Measurements from ENCODE around the gene SLC38A2. TPM values are rescaled to one million over a fixed set of nuclear protein-coding genes. Genes with fewer than 3 reads are reported as not detected.

SLC38A2 gene
- total and polyA plus RNA-seq, 2 experiments from 2014 or later, result 181 to 718 TPM

GRCh38 chr12:46402941-46403718, 30.6 kb upstream of the SLC38A2 start:
- Histone ChIP-seq H3K9me2 (ENCODE audit: insufficient read depth) (no peaks in the 10 kb centered on the region), H3F3A (replicated peaks; ENCODE audit: low read depth) (no peaks in the 10 kb centered on the region), H3K27me3 (ENCODE audit: insufficient read depth) (no peaks in the 10 kb centered on the region), H3K4me1 (ENCODE audit: insufficient read depth) (peaks cover 26% of the 10 kb centered on the region), H3K4me2 (peak overlapping the region; percentile 8; the same call in 1 of the 2 replicates), H3K27ac (ENCODE audit: low read depth) (no peak overlapping the region), H3K4me3 (no peak overlapping the region), H3K79me2 (replicated peaks; ENCODE audit: insufficient read depth) (no peaks in the 10 kb centered on the region), H3K36me3 (ENCODE audit: insufficient read depth) (no peaks in the 10 kb centered on the region), H2AFZ (no peak overlapping the region), H4K20me1 (replicated peaks; ENCODE audit: insufficient read depth) (no peaks in the 10 kb centered on the region)
- Mint-ChIP-seq H3K4me1 (peaks cover 39% of the 10 kb centered on the region), H3K9me3 (peaks cover 23% of the 10 kb centered on the region), H3K36me3 (ENCODE audit: low read depth) (peaks cover 34% of the 10 kb centered on the region), H3K4me3 (no peak overlapping the region), H3K27me3 (ENCODE audit: insufficient read depth, low read depth, poor library complexity) (no peaks in the 10 kb centered on the region), H3K27ac (no peak overlapping the region; the same call in 1 of the 2 replicates)
- DNase-seq (ENCODE audit: low spot score), result no peak
- no peak for ATAC-seq
- TF ChIP-seq EZH2 (IDR thresholded peaks at IDR 0.05; ENCODE audit: low read depth, unreplicated experiment) (no peak), ZNF114 (CRISPR knock-in tag; IDR thresholded peaks at IDR 0.05) (no peak), ETS1 (IDR thresholded peaks at IDR 0.05) (no peak), CREB1 (CRISPR knock-in tag; IDR thresholded peaks at IDR 0.05; ENCODE audit: low read depth) (no peak), CTCF (conservative IDR thresholded peaks at IDR 0.05; ENCODE audit: low read depth in 2 of 2) (no peak), NANOG (IDR thresholded peaks at IDR 0.05; ENCODE audit: borderline replicate concordance) (no peak)

GRCh38 chr12:46402451-46402850, 29.9 kb upstream of the SLC38A2 start:
- 0 out of 2 replicates have a peak overlapping the region, but pooled peaks have one; percentile 8 for H3K4me2 ChIP-seq
- no peak overlapping the region for H2AFZ ChIP-seq
- H3K27me3 Mint-ChIP-seq (ENCODE audit: insufficient read depth, low read depth, poor library complexity), result no peaks in the 10 kb centered on the region
- H3F3A ChIP-seq (replicated peaks; ENCODE audit: low read depth), result no peaks in the 10 kb centered on the region
- H3K79me2 ChIP-seq (replicated peaks; ENCODE audit: insufficient read depth), result no peaks in the 10 kb centered on the region
- H3K27ac ChIP-seq (ENCODE audit: low read depth), result no peak overlapping the region
- peak overlapping the region; percentile 25; the same call in 1 of the 2 replicates for H3K27ac Mint-ChIP-seq
- H3K36me3 ChIP-seq (ENCODE audit: insufficient read depth), result no peaks in the 10 kb centered on the region
- no peak for ATAC-seq
- peaks cover 41% of the 10 kb centered on the region for H3K36me3 Mint-ChIP-seq (ENCODE audit: low read depth)
- no peak overlapping the region for H3K4me3 ChIP-seq
- no peaks in the 10 kb centered on the region for H3K9me2 ChIP-seq (ENCODE audit: insufficient read depth)
- peaks cover 26% of the 10 kb centered on the region for H3K4me1 ChIP-seq (ENCODE audit: insufficient read depth)
- peaks cover 33% of the 10 kb centered on the region for H3K4me1 Mint-ChIP-seq
- H3K4me3 Mint-ChIP-seq, result no peak overlapping the region
- no peaks in the 10 kb centered on the region for H4K20me1 ChIP-seq (replicated peaks; ENCODE audit: insufficient read depth)
- no peak for DNase-seq (ENCODE audit: low spot score)
- H3K27me3 ChIP-seq (ENCODE audit: insufficient read depth), result no peaks in the 10 kb centered on the region
- peaks cover 29% of the 10 kb centered on the region for H3K9me3 Mint-ChIP-seq
- no peak for TF ChIP-seq ZNF331 (CRISPR knock-in tag; IDR thresholded peaks at IDR 0.05; ENCODE audit: low read depth)
- TF ChIP-seq EZH2 (IDR thresholded peaks at IDR 0.05; ENCODE audit: low read depth, unreplicated experiment), result no peak
- TF ChIP-seq CTCF (conservative IDR thresholded peaks at IDR 0.05; ENCODE audit: low read depth in 2 of 2), result no peak
- no peak for TF ChIP-seq NANOG (IDR thresholded peaks at IDR 0.05; ENCODE audit: borderline replicate concordance)
- no peak for TF ChIP-seq STAT1 (IDR thresholded peaks at IDR 0.05; ENCODE audit: unreplicated experiment)
- TF ChIP-seq ZNF462 (CRISPR knock-in tag; IDR thresholded peaks at IDR 0.05), result no peak

Data from GM23338 (cell line).